HG03280 (cell line): ENCODE measurements around the gene MAP1LC3B.

Experiments used
- ATAC-seq: cut with Tn5 transposase; IDR thresholded peaks from one replicate; pipeline ENCODE4 v1.9.1; 2021; ENCODE audit warnings: mild to moderate bottlenecking, moderate library complexity; ENCODE audit not compliant: unreplicated experiment

MAP1LC3B gene

DNA sequence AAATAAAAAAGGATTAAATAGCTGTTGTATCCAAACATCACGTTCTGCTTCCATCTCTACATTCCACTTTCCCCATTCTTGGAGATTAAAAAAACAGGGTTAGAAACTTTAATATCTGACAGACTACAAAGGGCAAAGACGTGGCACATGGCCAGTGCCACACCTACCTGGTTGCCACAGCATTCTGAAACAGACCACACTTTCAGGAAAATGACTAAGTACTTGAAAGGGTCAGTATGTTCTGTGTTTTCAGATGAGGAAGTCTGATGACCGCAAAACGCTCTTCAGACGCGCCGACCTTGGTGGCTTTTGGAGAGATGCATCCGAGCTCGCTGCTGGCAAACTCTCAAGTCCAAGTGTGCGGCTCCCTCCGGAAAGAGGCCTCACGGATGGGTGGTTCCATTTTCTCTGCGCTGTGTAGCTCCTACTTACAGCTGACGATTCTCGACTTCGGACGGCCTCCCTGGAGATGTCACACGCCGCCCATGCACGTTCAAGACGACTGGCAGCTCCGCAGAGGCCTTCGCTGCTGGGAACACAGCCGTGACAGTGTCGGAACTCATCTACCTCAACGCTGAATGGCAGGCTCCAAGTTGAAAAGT, 15.5 kb downstream of the MAP1LC3B start:
- peak; percentile 53 for ATAC-seq

- no peak for ATAC-seq
These were observed 17.0 kb downstream of the MAP1LC3B start for GRCh38 chr16:87409153-87409552.

DNA sequence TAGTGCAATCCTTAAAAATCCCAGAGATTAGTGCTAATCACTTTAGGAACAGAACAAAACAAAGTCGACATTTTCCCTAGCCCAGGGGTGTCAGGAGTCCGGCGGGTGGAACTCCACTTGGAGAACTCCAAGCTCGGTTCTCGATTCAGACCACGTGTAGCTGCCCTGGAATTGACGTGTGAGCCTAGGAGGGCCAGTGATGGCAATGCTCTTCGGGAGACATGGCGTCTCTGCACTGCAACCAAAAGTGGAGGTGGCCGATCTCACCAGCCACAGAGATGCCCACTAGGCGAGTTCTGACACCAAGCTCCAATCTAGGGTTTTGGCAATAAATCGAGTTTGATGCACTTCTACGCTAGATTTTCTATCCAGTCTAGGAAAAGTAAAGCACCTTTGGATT, 17.6 kb downstream of the MAP1LC3B start:
- no peak for ATAC-seq

- no peak for ATAC-seq
These were observed 18.4 kb downstream of the MAP1LC3B start for GRCh38 chr16:87410530-87410929.

GRCh38 chr16:87410968-87411367, 18.8 kb downstream of the MAP1LC3B start:
- ATAC-seq = no peak

DNA sequence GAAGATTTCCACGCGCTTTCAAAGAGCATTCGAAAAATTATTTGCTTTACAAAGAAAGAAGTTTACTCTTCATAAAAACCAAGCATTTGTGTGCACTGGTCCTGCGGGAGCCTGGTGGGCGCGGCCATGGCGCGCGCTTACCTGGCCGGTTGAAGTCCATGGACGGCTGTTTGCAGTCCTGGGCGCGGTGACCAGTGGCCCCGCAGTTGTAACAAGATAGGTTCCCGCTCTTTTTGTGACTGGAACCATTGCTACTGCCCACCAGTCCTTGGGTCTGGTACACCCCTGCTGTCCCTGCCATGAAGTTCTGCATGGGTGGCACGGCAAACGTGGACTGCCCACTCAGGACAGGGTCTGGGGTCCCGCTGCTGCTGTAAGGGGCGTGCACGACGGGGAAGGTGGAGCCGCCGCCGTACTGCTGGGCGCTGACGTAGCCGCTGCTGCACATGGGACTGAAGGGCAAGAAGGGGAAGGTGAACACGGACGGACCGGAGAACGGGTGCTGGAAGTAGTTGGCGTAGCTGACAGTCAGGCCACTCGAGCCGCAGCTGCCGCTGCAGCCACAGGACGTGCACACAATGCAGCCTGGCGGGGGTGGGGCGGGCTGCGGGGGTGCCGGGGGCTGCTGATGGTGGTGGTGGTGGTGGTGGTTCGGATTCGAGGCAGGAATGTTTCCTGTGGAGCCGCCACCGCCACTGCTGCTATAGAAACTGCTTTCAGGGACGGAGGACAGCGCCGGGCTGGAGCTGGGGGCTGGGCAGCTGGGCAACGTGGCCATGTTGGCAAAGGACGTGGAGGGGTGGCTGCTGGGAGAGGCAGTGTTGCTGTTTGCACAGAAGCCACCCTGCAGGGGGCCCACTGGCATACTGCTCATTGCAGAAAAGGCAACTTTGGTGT, 19.5 kb downstream of the MAP1LC3B start:
- no peak for ATAC-seq

DNA sequence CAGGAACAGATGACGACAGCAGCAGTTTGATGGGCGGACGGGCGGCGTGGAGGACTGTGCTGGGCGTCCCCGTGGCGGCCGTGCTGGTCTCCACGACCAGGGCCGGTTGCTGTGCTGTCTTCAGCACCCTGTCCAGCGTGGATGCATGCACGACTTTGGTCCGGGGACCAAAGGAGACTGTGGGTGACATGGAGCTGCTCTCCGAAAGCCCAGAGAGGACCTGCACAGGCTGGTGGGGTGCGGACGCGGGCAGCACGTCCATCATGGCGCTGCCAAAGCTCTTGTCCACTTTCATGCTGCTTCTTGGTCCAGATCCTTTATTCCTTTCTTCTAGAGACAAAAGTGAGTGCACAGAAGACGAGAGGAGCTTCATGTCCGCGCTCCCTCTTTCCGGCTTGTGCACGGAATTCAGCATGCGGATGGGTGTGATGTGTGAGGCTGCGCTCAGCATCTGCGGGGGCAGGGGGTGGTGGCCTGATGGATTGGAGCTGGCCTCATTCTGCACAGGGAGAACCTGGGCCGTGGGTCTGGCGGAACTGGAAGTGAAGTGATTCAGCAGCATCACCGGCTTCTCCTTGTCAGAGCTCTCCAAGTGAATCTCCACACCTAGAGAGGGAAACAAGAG, 20.3 kb downstream of the MAP1LC3B start:
- no peak for ATAC-seq

- ATAC-seq = no peak
These were observed 20.9 kb downstream of the MAP1LC3B start for GRCh38 chr16:87412996-87413421.

DNA sequence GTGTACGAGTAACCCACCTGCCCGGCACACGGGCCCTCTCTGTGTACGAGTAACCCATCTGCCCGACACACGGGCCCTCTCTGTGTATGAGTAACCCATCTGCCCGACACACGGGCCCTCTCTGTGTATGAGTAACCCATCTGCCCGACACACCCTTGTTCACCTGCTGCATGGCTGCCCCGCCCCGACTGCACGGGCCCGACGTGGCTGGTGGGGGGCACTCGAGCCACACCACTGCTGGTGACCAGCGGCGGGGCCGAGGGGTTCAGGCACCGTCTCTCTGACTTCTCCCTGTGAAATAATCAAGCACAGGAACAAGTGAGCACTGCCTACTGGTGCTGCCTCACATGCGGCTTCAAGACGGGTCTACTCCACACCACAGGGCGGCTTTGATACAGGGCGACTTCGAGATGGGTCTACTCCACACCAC, 22.1 kb downstream of the MAP1LC3B start:
- ATAC-seq = no peak

DNA sequence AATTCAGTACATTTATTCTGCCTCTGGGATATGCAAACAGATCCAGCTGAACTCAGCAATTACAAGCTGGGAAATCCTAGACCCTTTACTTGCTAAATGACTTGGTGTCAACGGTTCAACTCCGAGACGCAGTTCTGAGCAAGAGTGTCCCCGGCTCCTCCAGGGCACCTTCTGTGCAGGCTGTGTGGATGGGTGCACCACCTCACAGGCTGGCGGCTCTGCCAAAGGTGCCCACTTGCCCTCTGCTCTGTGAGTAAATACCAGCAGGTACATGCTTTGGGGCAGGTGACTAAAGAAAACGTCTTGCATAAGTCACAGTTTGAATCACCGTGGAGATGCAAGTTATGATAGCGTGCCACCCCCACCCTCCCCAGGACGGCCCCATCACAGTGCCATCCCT, 23.3 kb downstream of the MAP1LC3B start:
- ATAC-seq = no peak

- ATAC-seq = no peak
These were observed 24.8 kb downstream of the MAP1LC3B start for GRCh38 chr16:87416826-87417527.

DNA sequence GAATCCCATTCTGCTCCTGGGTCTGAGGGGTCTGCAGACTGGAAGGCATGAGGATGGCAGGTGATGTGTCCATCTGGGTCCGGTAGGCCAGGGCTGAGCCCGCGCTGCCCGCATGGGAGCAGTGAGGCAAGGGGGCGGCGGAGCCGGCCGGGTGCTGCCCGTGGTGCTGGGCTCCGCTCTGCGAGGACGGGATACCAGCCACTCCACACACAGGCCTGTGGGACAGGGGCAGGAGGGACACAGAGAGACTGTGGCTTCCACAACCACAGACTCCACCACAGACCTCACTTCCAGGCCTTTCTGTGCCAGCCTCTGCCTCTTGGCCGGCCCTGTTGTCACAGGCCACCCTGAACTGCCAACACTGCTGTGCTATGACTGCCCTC, 25.4 kb downstream of the MAP1LC3B start:
- ATAC-seq = no peak

DNA sequence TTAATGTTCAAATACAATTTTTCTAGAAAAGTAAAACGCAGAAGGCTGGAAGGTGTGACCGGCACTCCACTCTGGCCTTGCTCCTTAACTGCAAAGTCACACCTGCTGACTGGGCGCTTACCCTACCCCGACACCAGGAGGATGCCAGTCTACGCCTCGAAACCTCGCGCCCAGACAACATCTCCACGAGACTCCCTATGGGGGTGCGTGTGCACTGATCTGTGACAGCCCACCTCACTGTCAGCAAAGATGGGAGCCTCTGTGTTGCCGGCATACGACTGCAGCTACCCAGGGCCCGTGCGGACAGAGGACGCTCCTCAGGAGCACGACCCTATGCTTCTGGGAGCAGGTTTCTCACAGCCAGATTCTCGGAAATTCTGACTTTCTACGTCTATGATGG, 26.1 kb downstream of the MAP1LC3B start:
- no peak for ATAC-seq

DNA sequence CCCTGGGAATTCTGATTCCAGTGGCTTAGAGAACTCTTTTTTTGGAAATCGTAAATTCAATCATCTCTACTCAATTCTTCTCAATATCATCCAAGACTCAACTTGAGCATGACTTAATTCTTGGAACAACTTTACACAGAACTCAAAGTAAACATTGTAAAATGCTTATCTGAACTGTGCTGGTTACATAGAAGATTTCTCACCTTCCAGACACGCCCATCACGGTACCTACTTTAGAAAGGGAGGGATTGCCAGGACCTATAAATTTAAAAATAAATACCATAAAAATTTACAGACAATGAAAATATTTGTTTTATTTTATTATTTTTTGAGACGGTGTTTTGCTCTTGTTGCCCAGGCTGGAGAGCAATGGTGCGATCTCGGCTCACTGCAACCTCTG, 26.5 kb downstream of the MAP1LC3B start:
- ATAC-seq = no peak

GRCh38 chr16:87420026-87421002, 28.2 kb downstream of the MAP1LC3B start:
- no peak for ATAC-seq

GRCh38 chr16:87421003-87421912, 29.1 kb downstream of the MAP1LC3B start:
- ATAC-seq = no peak

GRCh38 chr16:87422106-87422505, 30.0 kb downstream of the MAP1LC3B start:
- ATAC-seq = no peak

DNA sequence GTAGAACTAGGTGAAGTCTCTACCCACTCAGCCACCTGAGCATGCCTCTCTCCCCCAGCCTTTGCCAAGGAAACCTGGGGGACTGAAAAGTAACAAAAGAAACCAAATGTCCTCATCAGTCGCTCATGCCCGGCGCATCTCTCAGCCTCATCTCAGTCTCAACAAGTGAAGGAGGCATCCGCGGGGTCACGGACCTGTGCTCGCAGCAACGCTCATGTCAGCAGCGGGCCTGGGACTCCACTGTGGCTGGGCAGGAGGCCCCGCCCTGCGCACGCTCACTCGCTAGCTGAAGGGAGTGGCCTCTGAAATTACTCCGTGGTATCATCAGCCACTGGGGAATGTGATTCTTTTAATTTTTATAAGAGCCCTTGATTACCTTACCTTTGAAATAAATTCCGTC, 31.3 kb downstream of the MAP1LC3B start:
- ATAC-seq = no peak

GRCh38 chr16:87424266-87424665, 32.1 kb downstream of the MAP1LC3B start:
- ATAC-seq = no peak
